ENCODE data around the gene CCDC85B. TPM values are rescaled to one million over a fixed set of nuclear protein-coding genes. Genes with fewer than 3 reads are reported as not detected.

Gene CCDC85B
- total RNA-seq (10 to 100 TPM; 20.7 to 55.4 TPM), polyA plus RNA-seq (10 to 100 TPM; 52.5 to 63.4 TPM)
- long read RNA-seq, donor 1, transcript CCDC85B-201 (1 exons, 1,524 nt), result major isoform, 57 of 57 reads
- long read RNA-seq, donor 1, partial matches to known transcripts, result 0 of 57 reads
- long read RNA-seq, donor 1, other reads (novel, unspliced or antisense), result 0 of 57 reads
- long read RNA-seq, donor 2, transcript CCDC85B-201 (1 exons, 1,524 nt), result major isoform, 33 of 33 reads
- long read RNA-seq, donor 2, partial matches to known transcripts, result 0 of 33 reads
- long read RNA-seq, donor 2, other reads (novel, unspliced or antisense), result 0 of 33 reads
- long read RNA-seq, donor 3, transcript CCDC85B-201 (1 exons, 1,524 nt), result major isoform, 47 of 47 reads
- long read RNA-seq, donor 3, partial matches to known transcripts, result 0 of 47 reads
- long read RNA-seq, donor 3, other reads (novel, unspliced or antisense), result 0 of 47 reads
- long read RNA-seq, donor 4, transcript CCDC85B-201 (1 exons, 1,524 nt), result major isoform, 46 of 46 reads
- long read RNA-seq, donor 4, partial matches to known transcripts, result 0 of 46 reads
- long read RNA-seq, donor 4, other reads (novel, unspliced or antisense), result 0 of 46 reads
- long read RNA-seq, donor 5, transcript CCDC85B-201 (1 exons, 1,524 nt), result major isoform, 76 of 76 reads
- long read RNA-seq, donor 5, partial matches to known transcripts, result 0 of 76 reads
- long read RNA-seq, donor 5, other reads (novel, unspliced or antisense), result 0 of 76 reads

DNA sequence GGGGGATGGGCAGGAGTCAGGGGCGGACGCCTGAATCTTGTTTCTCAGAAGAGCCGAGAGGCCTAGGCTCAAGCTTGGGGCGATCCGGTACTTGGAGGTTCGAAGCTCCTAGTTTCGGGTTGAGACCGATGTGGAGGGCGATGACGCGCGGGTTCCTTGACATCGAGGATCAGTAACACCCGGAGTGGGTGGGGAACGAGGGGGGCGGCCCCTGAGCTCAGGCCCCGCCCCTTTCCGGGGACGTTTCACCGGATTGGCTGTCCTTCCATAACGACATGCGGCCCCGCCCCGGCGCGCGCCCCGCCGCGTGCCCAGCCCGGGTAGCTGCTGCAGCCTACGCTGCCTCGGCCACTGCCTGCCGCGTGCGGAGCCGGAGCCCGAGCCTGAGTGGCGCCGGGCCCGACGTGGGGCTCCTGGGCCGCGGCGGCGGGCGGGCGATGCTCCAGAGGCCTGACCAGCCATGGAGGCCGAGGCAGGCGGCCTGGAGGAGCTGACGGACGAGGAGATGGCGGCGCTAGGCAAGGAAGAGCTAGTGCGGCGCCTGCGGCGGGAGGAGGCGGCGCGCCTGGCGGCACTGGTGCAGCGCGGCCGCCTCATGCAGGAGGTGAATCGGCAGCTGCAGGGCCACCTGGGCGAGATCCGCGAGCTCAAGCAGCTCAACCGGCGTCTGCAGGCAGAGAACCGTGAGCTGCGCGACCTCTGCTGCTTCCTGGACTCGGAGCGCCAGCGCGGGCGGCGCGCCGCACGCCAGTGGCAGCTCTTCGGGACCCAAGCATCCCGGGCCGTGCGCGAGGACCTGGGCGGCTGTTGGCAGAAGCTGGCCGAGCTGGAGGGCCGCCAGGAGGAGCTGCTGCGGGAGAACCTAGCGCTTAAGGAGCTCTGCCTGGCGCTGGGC lies at the start of gene CCDC85B:
Gene CCDC85B (plus strand): TSS at position 350 of the 895 bp plus-strand sequence. CDS start 111 bp downstream, at position 461.
- Histone ChIP-seq H3K9ac (ENCODE audit: insufficient read depth in 1 of 2, low read length in 2 of 2) (peak within 1 kb of the TSS in 1 of 2 donors; percentile 94), H3K27me3 (ENCODE audit: control insufficient read depth in 3 of 3, insufficient read depth in 3 of 3, low read length in 2 of 3) (no peaks in the 10 kb centered on the region), H3K4me3 (peak within 1 kb of the TSS; percentile 64), H3K27ac (ENCODE audit: low read depth in 1 of 2, low read length in 1 of 2) (peak within 1 kb of the TSS; percentile 93 to 98), H3K9me3 (ENCODE audit: control insufficient read depth in 4 of 4, insufficient read depth in 3 of 4, low read length in 3 of 4) (no peaks in the 10 kb centered on the region), H3K4me1 (ENCODE audit: control insufficient read depth in 5 of 5, insufficient read depth in 5 of 5, low read length in 5 of 5) (peaks cover 5 to 54% (median 13%) of the 10 kb centered on the region in 5 donors), H3K36me3 (ENCODE audit: control insufficient read depth in 4 of 4, insufficient read depth in 4 of 4, low read length in 4 of 4) (peaks cover 0 to 9% (median 3%) of the 10 kb centered on the region in 4 donors)
- TF ChIP-seq, protein P1, sequence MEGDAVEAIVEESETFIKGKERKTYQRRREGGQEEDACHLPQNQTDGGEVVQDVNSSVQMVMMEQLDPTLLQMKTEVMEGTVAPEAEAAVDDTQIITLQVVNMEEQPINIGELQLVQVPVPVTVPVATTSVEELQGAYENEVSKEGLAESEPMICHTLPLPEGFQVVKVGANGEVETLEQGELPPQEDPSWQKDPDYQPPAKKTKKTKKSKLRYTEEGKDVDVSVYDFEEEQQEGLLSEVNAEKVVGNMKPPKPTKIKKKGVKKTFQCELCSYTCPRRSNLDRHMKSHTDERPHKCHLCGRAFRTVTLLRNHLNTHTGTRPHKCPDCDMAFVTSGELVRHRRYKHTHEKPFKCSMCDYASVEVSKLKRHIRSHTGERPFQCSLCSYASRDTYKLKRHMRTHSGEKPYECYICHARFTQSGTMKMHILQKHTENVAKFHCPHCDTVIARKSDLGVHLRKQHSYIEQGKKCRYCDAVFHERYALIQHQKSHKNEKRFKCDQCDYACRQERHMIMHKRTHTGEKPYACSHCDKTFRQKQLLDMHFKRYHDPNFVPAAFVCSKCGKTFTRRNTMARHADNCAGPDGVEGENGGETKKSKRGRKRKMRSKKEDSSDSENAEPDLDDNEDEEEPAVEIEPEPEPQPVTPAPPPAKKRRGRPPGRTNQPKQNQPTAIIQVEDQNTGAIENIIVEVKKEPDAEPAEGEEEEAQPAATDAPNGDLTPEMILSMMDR (IDR thresholded peaks at IDR 0.05; ENCODE audit: control extremely low read depth, extremely low read depth), result no peak
- ATAC-seq (ENCODE audit: insufficient read depth, low FRiP score), result peak; percentile 88
- 0 to 1% methylated on average over 64 to 94 of the region's 94 CpGs for WGBS, 2 donors
- DNase-seq, result peak; percentile 97 to 98 (median 98)

DNA sequence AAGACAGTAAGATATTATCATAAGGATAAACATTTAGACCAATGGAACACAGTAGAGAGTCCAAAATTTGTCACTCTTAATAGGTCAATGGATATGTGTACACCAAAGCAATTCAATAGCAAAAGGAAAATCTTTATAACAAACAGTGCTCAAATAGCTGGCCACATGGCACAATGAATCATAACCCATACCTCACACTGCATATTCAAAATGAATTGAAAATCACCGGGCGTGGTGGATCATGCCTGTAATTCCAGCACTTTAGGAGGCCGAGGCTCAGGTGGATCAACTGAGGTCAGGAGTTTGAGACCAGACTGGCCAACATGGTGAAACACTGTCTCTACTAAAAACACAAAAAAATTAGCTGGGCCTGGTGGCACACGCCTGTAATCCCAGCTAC lies 48.3 kb upstream of the CCDC85B start:
- no peaks in the 10 kb centered on the region for H3K36me3 ChIP-seq (ENCODE audit: control insufficient read depth in 4 of 4, insufficient read depth in 4 of 4, low read length in 4 of 4)
- no peak for ATAC-seq (ENCODE audit: insufficient read depth, low FRiP score)

DNA sequence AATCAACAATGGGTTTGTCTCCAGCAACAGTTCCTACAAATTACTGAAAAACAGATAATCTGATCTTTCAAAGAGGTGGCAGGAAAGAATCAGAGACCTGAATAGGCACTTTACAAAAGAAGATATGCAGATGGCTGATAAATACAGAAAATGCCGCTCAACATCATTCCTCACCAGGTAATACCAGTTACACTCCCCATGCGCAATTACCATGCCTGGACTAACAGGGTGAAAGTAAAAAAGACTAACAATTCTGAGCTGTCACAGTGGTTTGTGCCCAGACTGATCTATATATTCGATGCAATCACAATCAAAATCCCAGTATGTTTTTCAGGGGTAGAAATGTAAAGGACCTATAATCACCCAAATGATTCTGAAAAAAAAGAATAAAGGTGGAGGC lies 46.7 kb upstream of the CCDC85B start:
- H3K27me3 ChIP-seq (ENCODE audit: control insufficient read depth in 3 of 3, insufficient read depth in 3 of 3, low read length in 2 of 3), result no peaks in the 10 kb centered on the region
- no peak overlapping the region for H3K27ac ChIP-seq (ENCODE audit: low read depth in 1 of 2, low read length in 1 of 2)
- H3K9ac ChIP-seq (ENCODE audit: insufficient read depth in 1 of 2, low read length in 2 of 2), result no peak overlapping the region
- H3K4me1 ChIP-seq (ENCODE audit: control insufficient read depth in 5 of 5, insufficient read depth in 5 of 5, low read length in 5 of 5), result no peaks in the 10 kb centered on the region
- H3K4me3 ChIP-seq, result no peak overlapping the region
- DNase-seq (no peak), ATAC-seq (ENCODE audit: insufficient read depth, low FRiP score) (no peak)
- WGBS, 2 donors, result 95 to 96% methylated on average over 3 of the region's 3 CpGs
- TF ChIP-seq, protein P1 (IDR thresholded peaks at IDR 0.05; ENCODE audit: control extremely low read depth, extremely low read depth), result no peak
- no peaks in the 10 kb centered on the region for H3K9me3 ChIP-seq (ENCODE audit: control insufficient read depth in 4 of 4, insufficient read depth in 3 of 4, low read length in 3 of 4)
- H3K36me3 ChIP-seq (ENCODE audit: control insufficient read depth in 4 of 4, insufficient read depth in 4 of 4, low read length in 4 of 4), result no peaks in the 10 kb centered on the region

More for the DNA sequence above, 48.3 kb upstream of the CCDC85B start:
- TF ChIP-seq, protein P1 (IDR thresholded peaks at IDR 0.05; ENCODE audit: control extremely low read depth, extremely low read depth), result no peak
- no peak overlapping the region for H3K9ac ChIP-seq (ENCODE audit: insufficient read depth in 1 of 2, low read length in 2 of 2)
- H3K4me3 ChIP-seq, result no peak overlapping the region
- H3K27me3 ChIP-seq (ENCODE audit: control insufficient read depth in 3 of 3, insufficient read depth in 3 of 3, low read length in 2 of 3), result no peaks in the 10 kb centered on the region
- H3K27ac ChIP-seq (ENCODE audit: low read depth in 1 of 2, low read length in 1 of 2), result no peak overlapping the region
- no peak for DNase-seq
- no peaks in the 10 kb centered on the region for H3K9me3 ChIP-seq (ENCODE audit: control insufficient read depth in 4 of 4, insufficient read depth in 3 of 4, low read length in 3 of 4)
- no peaks in the 10 kb centered on the region for H3K4me1 ChIP-seq (ENCODE audit: control insufficient read depth in 5 of 5, insufficient read depth in 5 of 5, low read length in 5 of 5)
- WGBS, 2 donors, result 95 to 98% methylated on average over 4 of the region's 4 CpGs
